Measurements from ENCODE around the gene RECK.
"Not testable (repeated sequence)": the region's sequence is repeated elsewhere in the genome, so short reads cannot be mapped to it uniquely, and the experiment has no call there.

RECK gene

GRCh38 chr9:36151316-36152210 lies 114.8 kb downstream of the RECK start:
- peak; percentile 74 for DNase-seq (ENCODE audit: low spot score)
- TF ChIP-seq CTCF (IDR thresholded peaks at IDR 0.05; ENCODE audit: extremely low read depth, missing control alignments): no peak

- no peak for TF ChIP-seq CTCF (IDR thresholded peaks at IDR 0.05; ENCODE audit: extremely low read depth, missing control alignments)
- DNase-seq (ENCODE audit: low spot score): no peak
Observed at GRCh38 chr9:36152741-36153438, 116.2 kb downstream of the RECK start.

- DNase-seq (ENCODE audit: low spot score): no peak
- no peak for TF ChIP-seq CTCF (IDR thresholded peaks at IDR 0.05; ENCODE audit: extremely low read depth, missing control alignments)
Observed at GRCh38 chr9:36153746-36154145, 117.0 kb downstream of the RECK start.

- DNase-seq (ENCODE audit: low spot score): no peak
- TF ChIP-seq CTCF (IDR thresholded peaks at IDR 0.05; ENCODE audit: extremely low read depth, missing control alignments): no peak
Observed at GRCh38 chr9:36154331-36154952, 117.7 kb downstream of the RECK start.

GRCh38 chr9:36156116-36156515 lies 119.4 kb downstream of the RECK start:
- TF ChIP-seq CTCF (IDR thresholded peaks at IDR 0.05; ENCODE audit: extremely low read depth, missing control alignments): no peak
- DNase-seq (ENCODE audit: low spot score): no peak

- no peak for TF ChIP-seq CTCF (IDR thresholded peaks at IDR 0.05; ENCODE audit: extremely low read depth, missing control alignments)
- no peak for DNase-seq (ENCODE audit: low spot score)
Observed at GRCh38 chr9:36158122-36158521, 121.4 kb downstream of the RECK start.

GRCh38 chr9:36158917-36159316 lies 122.2 kb downstream of the RECK start:
- DNase-seq (ENCODE audit: low spot score): no peak
- TF ChIP-seq CTCF (IDR thresholded peaks at IDR 0.05; ENCODE audit: extremely low read depth, missing control alignments): no peak

GRCh38 chr9:36159509-36159908 lies 122.8 kb downstream of the RECK start:
- not testable (repeated sequence) for DNase-seq (ENCODE audit: low spot score)

GRCh38 chr9:36160126-36160525 lies 123.4 kb downstream of the RECK start:
- DNase-seq (ENCODE audit: low spot score): not testable (repeated sequence)

Measured in GM20000 (cell line).